Right ventricle myocardium inferior (tissue), 1 donor: Measurements from ENCODE around the gene ENAH. TPM values are rescaled to one million over a fixed set of nuclear protein-coding genes. Genes with fewer than 3 reads are reported as not detected.

Experiments used
- ATAC-seq: fragments of 200-7000 bp; cut with Tn5 transposase; one replicate; pipeline ENCODE4 v1.9.1; 2020; ENCODE audit warnings: mild to moderate bottlenecking, moderate library complexity
- DNase-seq: peaks from one replicate; pipeline ENCODE4 v3.0.0; 2021; ENCODE audit errors: missing footprints
- intact Hi-C: fragments of 100-400 bp; cut with DNase I; formaldehyde crosslinking; loops from one replicate; pipeline ENCODE4 v1.11.0; 2022
- total RNA-seq: library from RNA; stranded (reverse); fragmentation: NEBNext Ultra II Directional; extraction: Animal tissue kit (Norgen Biotek cat#: 25700); gene quantifications from one replicate; pipeline ENCODE4 v1.2.1, GENCODE V29; 2021
- donor health status: DM: no; HTN: yes; CAD: no; lungs with severe emphysema.

ENAH gene
- total RNA-seq, 1 donor from 2014 or later: 80.0 TPM

DNA sequence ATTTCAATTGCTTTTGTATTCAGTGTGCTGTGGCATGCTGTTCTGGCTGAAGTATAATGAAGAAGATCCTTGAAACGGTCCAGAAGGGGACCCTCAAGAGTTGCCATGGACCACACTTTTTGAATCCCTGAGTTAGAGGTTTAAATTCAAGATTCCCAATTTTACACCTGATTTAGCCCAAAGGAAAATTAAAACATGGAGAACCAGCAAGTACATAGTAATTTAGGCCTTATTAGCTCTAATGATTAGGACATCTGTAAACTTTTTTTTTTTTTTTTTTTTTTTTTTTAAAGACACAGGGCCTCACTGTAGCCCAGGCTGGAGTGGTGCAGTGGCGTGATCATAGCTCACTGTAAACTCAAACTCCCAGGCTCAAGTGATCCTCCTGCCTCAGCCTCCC lies 107.3 kb downstream of the ENAH start:
- DNase-seq (no peak), ATAC-seq (no peak)
- intact Hi-C loops: no loop called here

DNA sequence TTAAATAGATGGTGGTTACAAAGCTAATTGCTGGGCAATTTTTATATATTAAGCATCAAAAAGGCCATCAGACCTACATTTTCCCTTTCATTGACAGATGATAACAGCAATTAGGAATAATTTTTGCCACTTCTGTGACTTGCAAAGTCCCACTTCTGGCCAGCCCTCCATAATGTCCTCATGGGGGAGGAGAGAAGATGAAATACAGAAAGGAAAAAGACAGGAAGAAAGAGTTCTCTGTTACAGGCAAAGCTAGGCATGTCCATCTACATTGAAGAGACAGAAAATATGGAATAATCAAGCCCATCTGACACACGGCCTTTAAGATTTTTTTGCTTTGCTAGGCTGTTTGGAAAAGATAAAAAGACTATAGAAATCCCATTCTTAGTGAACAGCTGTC lies 108.0 kb downstream of the ENAH start:
- intact Hi-C loops: no loop called here
- DNase-seq (no peak), ATAC-seq (no peak)

DNA sequence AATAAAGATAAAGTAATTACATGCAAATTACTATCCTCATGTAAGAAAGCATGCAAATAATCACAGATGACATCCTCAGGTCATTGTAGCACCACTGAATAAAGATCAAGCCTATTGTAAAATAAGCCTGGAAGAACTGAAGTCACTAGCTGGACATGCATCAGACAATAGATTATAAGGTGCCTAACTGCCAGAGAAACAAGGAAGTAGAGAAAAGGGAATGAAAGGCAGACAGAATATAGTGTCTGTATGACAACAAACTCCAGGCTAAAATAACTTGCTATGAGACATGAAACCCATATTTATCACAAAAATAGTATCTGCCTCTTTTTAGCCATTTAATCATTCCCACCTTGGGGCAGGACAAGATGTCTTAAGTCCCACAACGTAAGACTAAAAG lies 108.7 kb downstream of the ENAH start:
- intact Hi-C loops: no loop called here
- DNase-seq: no peak

DNA sequence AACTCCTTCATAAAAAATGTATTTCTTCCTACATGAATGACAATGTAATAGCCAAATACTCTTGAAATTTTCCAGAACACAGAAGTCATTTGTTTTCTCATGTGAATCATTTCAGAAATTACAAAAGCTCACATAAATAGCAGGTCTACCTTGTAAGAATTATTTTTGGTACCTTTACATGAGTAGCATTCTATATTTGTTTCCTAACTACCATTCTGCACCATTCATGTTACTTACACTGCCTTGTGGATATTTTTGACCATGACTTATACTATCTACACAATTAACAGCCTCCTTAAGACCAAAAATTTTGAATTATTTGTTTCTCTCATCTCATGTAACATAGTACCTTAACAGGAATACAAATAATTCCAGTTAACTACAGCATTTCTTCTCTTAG lies 109.6 kb downstream of the ENAH start:
- intact Hi-C loops: no loop called here
- DNase-seq (no peak), ATAC-seq (no peak)

More for the DNA sequence above, 108.7 kb downstream of the ENAH start:
- no peak for ATAC-seq

DNA sequence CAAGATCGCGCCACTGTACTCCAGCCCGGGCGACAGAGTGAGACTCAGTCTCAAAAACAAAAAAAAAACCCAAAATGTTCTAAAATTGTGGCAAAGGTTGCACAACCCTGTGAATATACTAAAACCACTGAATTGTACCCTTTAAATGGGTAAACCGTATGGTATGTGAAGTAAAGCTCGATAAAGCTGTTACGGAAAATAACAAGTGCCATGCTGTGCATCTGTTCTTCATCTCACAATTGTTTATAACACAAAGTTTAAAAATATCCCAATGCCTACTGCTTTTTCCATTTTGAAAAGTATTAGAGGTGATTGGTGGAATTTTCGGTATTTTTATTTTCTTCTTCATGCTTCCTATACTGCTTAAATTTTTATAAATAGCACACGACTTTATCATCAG lies 111.5 kb downstream of the ENAH start:
- DNase-seq: no peak
- intact Hi-C loops: no loop called here
- no peak for ATAC-seq

DNA sequence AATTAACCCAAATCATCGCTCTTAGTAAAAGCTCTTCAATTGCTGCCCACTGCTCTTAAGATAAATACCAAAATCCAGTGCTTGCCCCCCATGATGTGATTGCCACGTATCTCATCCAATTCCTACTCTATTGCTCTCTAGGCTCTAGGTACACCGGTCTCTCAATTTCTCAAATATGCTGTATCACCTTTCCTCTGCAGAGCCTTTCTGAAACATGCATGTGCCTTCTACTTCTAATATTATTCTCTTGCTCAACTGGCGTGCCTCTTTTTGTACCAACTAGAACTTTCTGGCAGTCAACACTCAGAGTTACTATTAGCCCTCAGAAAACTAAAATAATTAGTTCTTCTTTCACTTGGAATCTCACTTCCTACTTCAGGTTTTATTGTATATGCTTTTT lies 113.3 kb downstream of the ENAH start:
- intact Hi-C loops: no loop called here
- DNase-seq (no peak), ATAC-seq (no peak)

DNA sequence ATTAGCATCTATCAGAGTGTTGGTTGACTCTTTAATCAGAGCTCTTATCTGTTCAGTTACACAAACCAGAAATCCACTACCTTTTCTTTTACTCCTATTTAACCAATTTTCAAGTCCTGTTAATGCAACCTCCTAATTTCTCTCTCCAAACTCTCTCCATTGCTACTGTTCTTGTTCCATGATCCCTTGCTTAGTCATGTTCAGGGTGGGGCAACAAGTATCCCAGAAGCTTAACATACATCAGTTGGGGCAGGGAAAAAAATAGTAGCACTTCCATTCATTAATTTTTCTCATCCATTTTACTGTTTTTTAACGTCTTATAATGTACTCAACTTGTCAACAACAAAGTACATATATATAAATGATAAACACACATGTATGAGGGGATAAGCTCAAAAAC lies 113.9 kb downstream of the ENAH start:
- ATAC-seq (no peak), DNase-seq (no peak)
- intact Hi-C loops: no loop called here

DNA sequence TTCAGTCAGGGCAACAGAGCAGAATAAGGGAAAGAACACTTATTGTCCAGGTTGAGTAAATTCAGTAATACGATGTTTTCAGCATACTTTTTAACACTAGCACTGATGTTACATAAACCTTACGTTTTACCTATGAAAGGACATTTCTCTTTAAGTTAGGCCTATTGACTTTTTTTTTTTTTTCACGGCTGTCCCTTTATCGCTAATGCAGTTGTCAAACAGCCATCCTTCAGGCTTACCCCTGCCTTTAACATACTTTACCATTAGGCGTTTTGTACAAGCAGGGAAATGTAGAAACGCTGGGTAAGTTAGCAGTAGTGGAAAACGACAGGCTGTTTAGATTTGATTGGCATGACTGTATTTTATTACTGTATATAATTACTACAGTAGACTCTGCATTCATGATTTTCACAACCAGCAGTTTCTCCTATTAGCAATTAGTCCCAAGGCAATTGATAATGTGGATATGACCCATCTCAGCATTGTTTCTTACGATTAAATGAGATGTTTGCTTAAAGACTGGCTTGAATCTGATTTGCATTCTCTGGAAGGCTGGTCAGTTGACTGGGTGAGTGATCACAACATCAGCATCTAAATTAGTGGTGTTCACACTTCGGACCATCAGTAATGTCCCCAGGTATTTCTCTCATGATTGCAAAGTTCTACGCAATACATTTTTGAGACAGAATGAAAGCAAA lies 115.2 kb downstream of the ENAH start:
- ATAC-seq (no peak), DNase-seq (no peak)
- intact Hi-C loops: no loop called here

DNA sequence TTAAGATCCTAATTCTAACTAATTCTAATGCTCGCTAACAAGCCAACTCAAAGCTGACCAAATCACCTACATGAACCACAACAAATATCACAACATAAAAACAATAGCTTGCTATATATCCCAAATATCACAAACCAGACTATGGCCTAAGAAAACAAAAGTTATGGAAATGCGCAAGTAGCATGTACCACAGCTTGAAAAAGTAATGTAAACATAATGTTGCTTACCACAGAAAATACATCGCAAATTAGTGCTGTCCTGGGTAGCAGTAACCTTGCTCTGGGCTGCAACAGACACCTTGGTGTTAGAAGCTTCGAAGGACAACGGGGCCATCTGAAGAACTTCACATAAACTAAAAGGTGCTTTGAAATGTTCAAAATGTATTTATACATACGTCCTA lies 117.6 kb downstream of the ENAH start:
- no peak for ATAC-seq
- no peak for DNase-seq
- intact Hi-C loops: no loop called here

DNA sequence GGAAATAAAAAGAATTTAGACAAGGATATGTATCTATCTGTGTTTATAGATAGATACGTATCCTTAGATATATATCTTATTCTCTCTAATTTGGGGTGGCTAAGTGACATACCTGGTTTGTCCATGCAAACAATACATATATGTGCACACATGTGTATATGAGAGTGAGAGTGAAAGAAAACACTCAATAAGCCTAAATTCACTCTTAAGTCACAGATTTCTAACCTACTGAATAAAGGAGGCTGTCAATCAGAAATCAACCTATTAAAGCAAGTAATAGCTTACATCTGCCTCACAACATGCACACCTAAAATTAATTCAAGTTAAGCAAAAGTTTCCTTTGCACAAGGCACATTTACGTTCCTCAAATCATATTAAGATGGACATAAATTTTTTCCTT lies 118.2 kb downstream of the ENAH start:
- ATAC-seq (no peak), DNase-seq (no peak)
- intact Hi-C loops: no loop called here

DNA sequence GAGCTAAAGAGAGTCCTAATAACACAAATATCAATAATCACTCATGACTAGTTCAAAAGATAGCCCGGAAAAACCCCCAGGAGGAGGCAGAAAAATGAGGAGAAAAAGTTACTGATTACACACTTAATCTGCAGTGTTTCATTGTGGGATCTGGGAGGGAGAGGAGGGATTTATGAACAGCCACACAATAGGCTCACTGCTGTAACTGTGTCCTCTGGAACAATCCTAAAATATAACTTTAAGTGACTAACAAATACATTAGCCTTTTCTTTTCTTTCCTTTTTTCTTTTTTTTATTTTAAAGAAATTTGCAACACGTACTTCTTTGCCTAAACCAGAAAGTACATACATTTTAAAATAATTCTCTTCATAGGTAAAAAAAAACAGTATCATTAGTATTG lies 118.8 kb downstream of the ENAH start:
- intact Hi-C loops: no loop called here
- DNase-seq (no peak), ATAC-seq (no peak)

DNA sequence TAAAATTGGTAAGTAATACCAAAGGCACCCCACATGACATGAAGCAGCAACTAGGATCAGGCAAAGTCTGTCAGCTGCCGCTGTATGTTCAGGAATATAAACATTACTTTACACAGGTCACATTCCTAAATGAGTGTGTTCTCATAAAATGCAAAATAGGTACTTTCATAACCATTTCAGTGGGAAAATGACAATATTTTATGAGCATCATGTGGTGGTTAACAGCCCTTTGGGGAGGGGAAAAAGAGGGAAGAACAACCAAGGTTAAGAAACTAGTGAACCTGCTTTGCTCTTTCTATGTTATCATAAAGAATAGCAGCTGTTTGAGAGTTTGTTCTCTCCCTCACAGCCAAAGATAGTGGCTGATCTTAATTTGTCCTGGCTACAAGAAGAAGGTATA lies 119.7 kb downstream of the ENAH start:
- intact Hi-C loops: no loop called here
- no peak for ATAC-seq
- DNase-seq: no peak

DNA sequence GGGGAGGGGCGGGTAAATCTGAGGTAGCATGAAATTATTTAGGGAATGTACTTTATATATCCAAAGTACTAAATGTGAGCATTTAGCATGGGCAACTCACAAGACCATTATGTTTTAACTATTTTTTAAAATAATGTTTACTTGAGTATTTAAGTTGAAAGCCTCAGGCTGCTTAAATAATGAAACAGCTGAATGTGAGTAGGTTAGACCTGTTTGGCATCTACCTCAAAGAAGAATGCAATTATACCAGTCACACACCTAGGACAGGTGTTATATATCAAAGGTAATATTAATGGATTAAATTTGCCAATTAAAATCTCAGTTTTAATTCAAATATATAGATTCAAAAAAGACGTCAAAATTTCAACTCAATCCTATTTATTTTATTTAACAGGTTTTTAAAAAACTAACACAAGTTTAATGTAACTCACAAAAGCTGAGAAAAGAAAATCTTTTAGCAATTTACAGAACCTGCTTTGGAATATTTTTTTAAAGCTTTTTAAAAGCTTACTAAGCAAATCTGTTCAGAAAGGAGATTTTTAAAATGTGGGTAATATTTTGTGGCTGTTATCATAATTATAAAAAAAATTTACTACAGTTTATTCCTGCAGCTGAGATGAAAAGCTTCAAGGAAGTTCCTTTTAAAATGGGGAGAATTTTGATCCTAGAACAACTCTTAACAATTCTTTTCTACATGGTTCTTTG lies 120.5 kb downstream of the ENAH start:
- DNase-seq (no peak), ATAC-seq (no peak)
- intact Hi-C loops: no loop called here

DNA sequence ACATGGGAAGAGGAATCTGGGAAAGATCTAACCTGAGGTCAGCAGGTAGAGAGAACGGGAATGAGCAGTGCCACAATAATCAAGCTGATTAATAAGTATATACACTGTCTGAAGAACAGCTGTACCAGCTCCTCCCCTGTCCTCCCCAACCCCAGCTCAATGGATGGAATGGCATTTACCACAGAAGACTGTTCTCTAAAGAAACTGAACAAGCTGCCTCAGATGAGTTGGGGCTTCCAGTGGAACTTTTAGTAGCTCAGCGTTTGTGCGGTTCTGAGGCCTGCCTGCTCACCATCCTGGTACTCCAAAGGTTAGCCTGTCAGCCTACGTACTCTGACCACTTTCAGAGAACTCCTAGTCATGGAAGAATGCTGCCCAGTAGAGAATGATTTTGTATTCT lies 123.2 kb downstream of the ENAH start:
- DNase-seq (no peak), ATAC-seq (no peak)
- intact Hi-C loops: no loop called here

DNA sequence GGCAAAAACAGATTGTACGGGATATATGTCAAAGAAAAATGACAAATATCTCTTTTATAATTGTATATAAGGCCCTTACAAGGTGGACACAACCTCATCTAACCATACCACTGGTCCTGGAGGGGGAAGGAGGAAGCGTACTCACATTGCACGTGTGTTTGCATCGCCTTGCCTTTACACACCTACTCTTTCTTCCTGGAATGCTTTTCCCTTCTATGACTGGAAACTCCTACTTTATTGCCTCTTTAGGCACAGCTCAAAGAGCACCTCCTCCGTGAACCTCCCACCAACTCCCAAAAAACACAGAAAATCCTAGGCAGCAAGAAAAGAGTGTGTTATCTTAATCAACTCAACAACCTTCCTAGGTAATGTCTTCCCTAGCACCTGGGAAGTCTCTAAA lies 125.3 kb downstream of the ENAH start:
- ATAC-seq (no peak), DNase-seq (no peak)
- intact Hi-C loops: no loop called here

DNA sequence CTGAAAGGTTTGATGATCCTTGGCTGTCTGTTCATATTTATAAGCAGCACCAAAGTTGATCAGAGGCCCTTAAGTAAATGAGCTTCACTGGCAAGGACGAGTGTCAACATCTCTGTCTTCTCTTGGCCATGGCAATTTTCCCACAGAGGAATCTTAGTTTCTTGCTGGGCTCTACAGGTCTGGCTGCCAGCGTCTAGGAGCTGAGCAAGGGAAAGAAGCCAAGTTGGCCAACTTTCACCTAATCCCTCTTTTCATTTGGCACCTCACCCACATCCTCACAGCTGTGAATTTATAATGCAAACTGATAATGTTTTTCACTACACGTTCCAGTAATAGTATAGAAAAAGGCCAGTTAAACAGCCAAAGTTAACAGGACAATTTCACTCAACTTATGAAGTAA lies 126.0 kb downstream of the ENAH start:
- DNase-seq (no peak), ATAC-seq (peak; percentile 46)
- intact Hi-C loops: no loop called here

DNA sequence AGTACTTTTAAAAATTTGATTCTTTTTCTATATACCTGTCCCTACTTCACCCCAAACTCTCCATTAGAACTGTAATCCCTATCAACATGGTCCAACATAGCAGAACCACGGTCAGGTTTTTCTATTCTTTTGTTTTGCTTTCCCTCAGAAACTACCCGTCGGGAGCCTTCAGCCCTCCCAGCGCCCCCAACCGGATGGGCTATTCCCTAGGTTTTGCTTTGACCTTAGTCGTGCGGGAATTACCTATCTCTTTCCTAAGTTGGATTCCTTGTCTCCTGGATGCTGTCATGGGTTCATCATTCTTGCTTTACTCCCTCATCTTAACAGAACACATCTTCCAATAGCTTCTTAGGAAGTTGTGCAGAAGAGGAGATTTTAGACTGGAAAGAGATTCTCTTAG lies 127.5 kb downstream of the ENAH start:
- intact Hi-C loops: no loop called here
- ATAC-seq: no peak
- DNase-seq: no peak

DNA sequence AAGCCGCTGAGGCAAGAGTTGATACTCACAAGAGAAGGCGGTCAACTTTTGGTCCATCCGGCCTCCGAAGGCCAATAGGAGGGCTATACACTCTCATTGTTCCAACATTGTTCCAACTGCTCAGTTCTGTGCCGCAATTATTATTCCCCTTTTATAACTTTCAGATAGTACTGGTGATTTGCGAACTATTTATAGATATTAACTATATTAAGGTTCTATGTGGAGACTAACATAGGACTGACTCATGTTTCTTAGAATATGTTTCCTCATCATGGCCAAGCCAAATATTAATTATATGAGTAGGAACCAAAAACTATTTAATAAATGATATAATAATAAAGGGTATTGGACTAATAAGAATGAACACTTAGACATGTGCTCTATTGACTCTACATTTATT lies 128.4 kb downstream of the ENAH start:
- no peak for ATAC-seq
- intact Hi-C loops: no loop called here
- DNase-seq: no peak

DNA sequence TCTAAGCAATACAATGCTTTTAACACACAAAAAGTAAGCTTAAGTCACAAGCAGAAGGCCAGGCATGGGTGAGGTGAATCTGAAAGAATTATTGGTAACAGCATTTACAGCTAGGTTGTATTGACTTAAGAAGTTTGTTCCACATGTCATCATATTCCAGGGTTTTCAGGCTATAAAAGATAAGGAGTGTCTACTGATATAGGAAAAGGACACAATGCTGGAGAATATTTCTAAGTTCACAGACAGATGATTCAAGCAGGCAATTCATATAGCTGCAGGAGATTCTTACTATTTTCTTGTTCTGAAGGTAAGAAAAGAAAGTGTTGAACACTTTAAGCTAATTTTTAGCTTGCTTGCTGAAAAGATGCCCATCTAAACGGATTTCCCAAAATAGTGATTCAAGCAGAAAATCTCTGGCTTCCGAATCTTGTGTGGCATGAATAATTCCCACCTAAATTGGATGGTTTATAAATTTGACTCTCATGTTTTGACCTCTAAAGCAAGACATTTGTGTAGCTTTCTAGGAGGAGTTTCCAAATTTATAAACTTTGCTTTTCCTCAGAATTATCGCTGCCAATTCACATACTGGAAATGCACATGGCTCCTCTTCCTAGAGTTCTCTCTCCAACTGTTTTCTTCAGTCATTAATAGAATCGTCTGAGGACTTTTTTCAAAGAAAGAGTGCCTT lies 129.5 kb downstream of the ENAH start:
- ATAC-seq (no peak), DNase-seq (no peak)
- intact Hi-C loops: no loop called here

DNA sequence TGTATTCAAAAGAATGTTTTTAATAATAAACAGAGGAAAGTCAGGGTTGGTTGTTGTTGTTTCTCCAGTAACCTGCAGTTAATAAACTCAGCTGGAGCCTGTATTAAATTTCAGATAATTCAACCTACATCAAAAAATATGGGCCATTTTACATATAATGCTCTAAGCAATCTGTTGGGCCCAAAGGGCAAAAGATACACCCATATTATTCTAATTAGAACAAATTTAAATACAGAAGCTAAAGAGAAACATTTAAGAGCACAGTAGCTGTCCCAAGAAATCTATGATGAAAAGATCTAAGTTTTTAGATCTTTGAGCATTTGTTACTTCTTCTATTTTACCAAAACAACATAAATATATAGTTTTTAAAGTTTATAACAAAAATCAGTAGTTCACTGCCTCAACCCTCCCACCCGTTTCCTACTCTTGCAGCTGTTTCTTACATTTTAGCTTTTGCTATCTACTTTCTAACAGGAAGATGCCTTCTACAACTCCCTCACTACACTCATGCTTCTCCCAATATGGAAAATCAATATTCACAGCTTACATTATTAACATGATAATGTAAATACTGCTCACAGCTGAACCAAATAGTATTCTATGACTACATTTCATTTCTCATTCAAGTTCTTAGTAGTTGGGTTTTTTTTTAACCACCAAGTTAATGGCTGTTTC lies 130.2 kb downstream of the ENAH start:
- DNase-seq: no peak
- no peak for ATAC-seq
- intact Hi-C loops: no loop called here
